GM12801 (cell line): ENCODE data around the gene PTP4A2.

Source experiments
- TF ChIP-seq, protein P1 (sequence below): IDR thresholded peaks from one replicate; pipeline ENCODE4 v1.5.1; 2011; ENCODE audit warnings: control low read depth; ENCODE audit not compliant: insufficient read length; ENCODE audit errors: extremely low read depth

Gene PTP4A2

DNA sequence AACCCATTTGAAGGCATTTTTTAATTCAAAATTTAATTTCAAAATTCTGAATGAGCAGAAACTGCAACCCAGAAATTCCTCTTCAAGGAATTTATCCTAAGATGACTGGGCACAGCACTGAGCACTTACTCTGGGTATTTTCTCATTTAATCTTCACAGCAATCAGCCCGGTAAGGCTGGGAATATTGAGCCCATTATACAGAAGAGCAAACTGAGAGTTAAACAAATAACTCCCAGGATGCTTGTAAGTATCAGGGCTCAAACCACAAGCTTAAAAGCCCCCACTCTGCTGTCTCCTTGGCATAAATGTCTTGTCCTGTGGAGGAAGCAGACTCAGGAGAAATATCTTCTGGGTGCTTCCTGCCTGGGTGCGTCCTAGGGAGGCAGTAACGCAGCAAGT is 69.3 kb downstream of the PTP4A2 start:
- TF ChIP-seq, protein P1, sequence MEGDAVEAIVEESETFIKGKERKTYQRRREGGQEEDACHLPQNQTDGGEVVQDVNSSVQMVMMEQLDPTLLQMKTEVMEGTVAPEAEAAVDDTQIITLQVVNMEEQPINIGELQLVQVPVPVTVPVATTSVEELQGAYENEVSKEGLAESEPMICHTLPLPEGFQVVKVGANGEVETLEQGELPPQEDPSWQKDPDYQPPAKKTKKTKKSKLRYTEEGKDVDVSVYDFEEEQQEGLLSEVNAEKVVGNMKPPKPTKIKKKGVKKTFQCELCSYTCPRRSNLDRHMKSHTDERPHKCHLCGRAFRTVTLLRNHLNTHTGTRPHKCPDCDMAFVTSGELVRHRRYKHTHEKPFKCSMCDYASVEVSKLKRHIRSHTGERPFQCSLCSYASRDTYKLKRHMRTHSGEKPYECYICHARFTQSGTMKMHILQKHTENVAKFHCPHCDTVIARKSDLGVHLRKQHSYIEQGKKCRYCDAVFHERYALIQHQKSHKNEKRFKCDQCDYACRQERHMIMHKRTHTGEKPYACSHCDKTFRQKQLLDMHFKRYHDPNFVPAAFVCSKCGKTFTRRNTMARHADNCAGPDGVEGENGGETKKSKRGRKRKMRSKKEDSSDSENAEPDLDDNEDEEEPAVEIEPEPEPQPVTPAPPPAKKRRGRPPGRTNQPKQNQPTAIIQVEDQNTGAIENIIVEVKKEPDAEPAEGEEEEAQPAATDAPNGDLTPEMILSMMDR, result no peak

DNA sequence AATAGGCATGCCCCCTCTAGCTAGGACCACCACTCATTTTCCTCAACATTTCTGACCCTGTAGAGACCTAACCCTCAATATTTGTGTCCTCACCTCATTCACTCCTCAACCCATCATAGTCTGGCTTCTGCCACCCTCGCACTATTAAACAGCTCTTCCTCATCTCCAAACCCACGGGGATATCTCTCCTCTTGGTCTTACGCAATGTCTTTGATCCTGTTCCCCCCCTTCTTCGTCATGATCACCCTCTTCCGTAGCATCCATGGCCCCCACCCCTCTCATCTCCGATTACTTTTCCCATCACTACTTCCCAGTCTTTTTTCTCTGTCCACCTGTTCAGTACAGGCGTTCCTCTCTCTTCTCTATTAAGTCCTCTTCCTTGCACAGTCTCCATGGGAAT is 70.6 kb downstream of the PTP4A2 start:
- TF ChIP-seq, protein P1, result no peak

DNA sequence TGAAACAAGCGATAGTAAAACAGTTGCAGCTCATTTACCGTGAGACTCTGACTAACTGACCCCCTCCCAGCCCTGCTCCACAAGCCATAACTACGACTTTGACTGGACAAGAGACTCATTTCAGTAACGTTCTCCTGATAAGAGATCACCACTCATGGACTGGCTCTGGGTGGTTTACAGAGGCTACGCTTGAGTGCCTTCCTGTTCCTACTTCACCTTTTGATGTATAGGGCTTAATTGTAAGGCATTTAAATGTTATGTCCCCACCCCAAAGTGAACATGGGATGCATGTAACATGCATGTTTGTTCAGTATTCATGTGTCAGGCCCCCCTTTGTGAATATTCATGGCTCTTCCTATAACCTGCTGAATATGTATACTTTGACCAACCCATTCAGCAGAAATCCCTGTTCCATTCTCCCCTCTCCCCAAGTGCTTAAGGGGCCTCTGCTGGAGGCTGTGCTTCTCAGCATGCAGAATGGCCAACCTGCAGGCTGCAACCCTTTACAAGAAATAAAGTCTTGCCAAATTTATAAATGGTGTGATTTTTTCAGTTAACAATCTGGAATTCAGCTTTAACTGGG is 71.6 kb downstream of the PTP4A2 start:
- TF ChIP-seq, protein P1, result no peak

DNA sequence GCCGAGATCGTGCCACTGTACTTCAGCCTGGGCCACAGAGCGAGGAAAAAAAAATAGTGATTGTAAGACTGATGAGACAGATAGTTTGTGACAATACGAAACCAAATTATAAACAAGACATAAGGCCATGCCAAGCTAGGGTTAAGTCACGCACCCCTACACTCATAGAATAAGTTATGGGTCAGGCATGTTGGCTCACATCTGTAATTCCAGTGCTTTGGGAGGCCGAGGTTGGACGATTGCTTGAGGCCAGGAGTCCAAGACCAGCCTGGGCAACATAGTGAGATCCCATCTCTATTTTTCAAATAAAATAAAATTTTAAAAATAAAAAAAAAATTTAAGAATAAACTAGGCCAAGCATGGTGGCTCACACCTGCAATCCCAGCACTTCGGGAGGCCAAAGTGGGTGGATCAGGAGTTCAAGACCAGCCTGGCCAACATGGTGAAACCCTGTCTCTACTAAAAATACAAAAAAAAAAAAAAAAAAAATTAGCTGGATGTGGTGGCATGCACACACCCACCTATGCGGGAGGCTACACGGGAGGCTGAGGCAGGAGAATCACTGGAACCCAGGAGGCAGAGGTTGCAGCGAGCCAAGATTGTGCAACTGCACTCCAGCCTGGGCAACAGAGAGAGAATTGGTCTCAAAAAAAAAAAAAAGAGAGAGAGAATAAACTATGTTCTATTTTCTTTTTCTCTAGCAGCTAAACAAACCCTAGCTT is 72.3 kb downstream of the PTP4A2 start:
- TF ChIP-seq, protein P1, result no peak

DNA sequence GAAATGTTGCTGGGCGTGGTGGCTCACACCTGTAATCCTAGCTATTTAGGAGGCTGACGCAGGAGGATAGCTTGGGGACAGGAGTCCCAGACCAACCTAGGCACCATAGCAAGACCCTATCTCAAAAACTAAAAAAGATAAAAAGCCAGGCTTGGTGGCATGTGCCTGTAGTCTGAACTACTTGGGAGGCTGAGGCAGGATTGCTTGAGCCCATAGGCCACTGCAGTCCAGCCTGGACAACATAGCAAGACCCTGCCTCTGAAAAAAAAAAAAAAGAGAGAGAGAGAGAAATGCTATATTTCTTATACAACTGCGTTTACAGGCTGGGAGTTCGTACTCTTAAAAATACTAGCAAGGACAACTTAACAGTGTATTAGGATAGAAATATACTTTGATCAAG is 76.1 kb downstream of the PTP4A2 start:
- TF ChIP-seq, protein P1, result no peak

DNA sequence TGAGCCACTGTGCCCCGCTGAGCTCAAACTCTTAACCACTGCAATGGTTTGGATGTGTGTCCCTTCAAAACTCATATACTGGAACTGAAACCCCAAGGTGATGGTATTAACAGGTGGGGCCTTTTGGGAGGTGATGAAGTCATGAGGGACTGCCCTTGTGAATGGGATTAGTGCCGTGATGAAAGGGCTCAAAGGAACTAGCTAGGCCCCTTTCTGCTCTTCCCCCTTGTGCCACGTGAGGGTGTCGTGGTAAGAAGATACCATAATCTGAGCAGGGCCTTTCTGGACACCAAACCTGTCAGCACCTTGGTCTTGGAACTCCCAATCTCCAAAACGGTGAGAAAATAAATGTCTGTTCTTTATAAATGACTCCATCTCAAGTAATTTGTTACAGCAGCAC is 76.8 kb downstream of the PTP4A2 start:
- TF ChIP-seq, protein P1, result no peak

DNA sequence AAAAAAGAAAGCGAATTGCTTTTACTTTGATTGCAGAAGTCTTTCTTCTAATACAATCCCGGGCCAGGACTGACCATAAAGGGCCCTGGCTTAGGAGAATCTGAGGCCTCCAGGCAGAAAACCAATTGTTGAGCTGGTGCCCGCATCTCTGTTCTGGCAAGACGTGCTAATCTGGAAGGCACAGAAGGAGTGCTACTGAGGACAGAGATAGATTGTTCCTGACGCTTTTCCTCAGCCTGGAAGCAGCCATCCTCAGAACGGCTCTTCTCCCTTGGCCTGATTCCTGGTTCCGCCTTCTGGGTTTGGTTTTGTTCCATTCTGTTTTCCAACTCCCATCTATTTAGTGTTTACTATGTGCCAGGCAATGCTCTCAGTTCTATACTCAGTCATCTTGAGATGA is 77.6 kb downstream of the PTP4A2 start:
- TF ChIP-seq, protein P1, result no peak
